PC-9 (cell line): ENCODE results near the gene KBTBD13. TPM values are rescaled to one million over a fixed set of nuclear protein-coding genes. Genes with fewer than 3 reads are reported as not detected.
A peak's percentile ranks its signal among the peaks of the same experiment; 100 is the strongest.

Experiments used
- BruUV-seq: library from RNA; stranded (reverse); fragments of 400-500 nt; replicated peaks from 2 replicates; lab custom pipeline; 2021; lab: Mats Ljungman, UMichigan
- CTCF ChIA-PET: fragments of 300-600 bp; sonication (Branson Sonifier 250); formaldehyde crosslinking; loops from one replicate; lab custom pipeline; 2022; ENCODE audit warnings: antibody characterized with exemption; lab: Charles Lee
- POLR2A ChIA-PET: fragments of 300-600 bp; sonication (Branson Sonifier 250); formaldehyde crosslinking; loops from one replicate; lab custom pipeline; 2022; ENCODE audit warnings: antibody characterized with exemption; ENCODE audit not compliant: unreplicated experiment; lab: Charles Lee
- DNase-seq, 2 experiments: peaks; one replicate each; pipeline versions ENCODE4 v3.0.0 to v3.0.0-alpha.2; 2015 to 2022; ENCODE audit warnings: mixed read lengths in 1 of 2
- H2AFZ ChIP-seq: fragments of 200-600 bp; sonication (generic); 2 replicates; pipeline ENCODE4 v1.8.1; 2017; ENCODE audit warnings: antibody characterized with exemption
- H3F3A ChIP-seq: fragments of 200-600 bp; sonication (generic); 2 replicates; pipeline ENCODE4 v1.8.1; 2017; ENCODE audit warnings: antibody characterized with exemption, mild to moderate bottlenecking, low read depth; ENCODE audit not compliant: insufficient read depth
- H3K27ac ChIP-seq: fragments of 200-600 bp; sonication (generic); 2 replicates; pipeline ENCODE4 v1.6.1; 2016; ENCODE audit warnings: mixed run types
- H3K27me3 ChIP-seq: fragments of 200-600 bp; sonication (generic); 2 replicates; pipeline ENCODE4 v1.6.1; 2016; ENCODE audit warnings: low read depth, mixed run types; ENCODE audit not compliant: insufficient read depth
- H3K36me3 ChIP-seq: fragments of 200-600 bp; sonication (generic); 2 replicates; pipeline ENCODE4 v1.6.1; 2016; ENCODE audit warnings: low read depth, mixed run types
- H3K4me1 ChIP-seq: fragments of 200-600 bp; sonication (generic); replicated peaks from 2 replicates; pipeline ENCODE4 v1.6.1; 2016; ENCODE audit warnings: mixed run types; ENCODE audit not compliant: insufficient read depth
- H3K4me2 ChIP-seq: fragments of 200-600 bp; sonication (generic); 2 replicates; pipeline ENCODE4 v1.6.1; 2017; ENCODE audit warnings: mixed run types
- H3K4me3 ChIP-seq: fragments of 200-600 bp; sonication (generic); 2 replicates; pipeline ENCODE4 v1.6.1; 2016; ENCODE audit warnings: mixed run types
- H3K79me2 ChIP-seq: fragments of 200-600 bp; sonication (generic); 2 replicates; pipeline ENCODE4 v1.6.1; 2017; ENCODE audit warnings: low read depth, mixed run types
- H3K9me2 ChIP-seq: fragments of 200-600 bp; sonication (generic); 2 replicates; pipeline ENCODE4 v1.8.1; 2017; ENCODE audit warnings: mild to moderate bottlenecking; ENCODE audit not compliant: insufficient read depth
- H3K9me3 ChIP-seq: fragments of 200-600 bp; sonication (generic); 2 replicates; pipeline ENCODE4 v1.8.1; 2016; ENCODE audit warnings: low read depth; ENCODE audit not compliant: insufficient read depth
- H4K20me1 ChIP-seq: fragments of 200-600 bp; sonication (generic); 2 replicates; pipeline ENCODE4 v1.8.1; 2017; ENCODE audit not compliant: insufficient read depth
- CTCF ChIP-seq: fragments of 200-600 bp; sonication (generic); conservative IDR thresholded peaks from 2 replicates; pipeline ENCODE4 v1.6.1; 2017; ENCODE audit warnings: mixed run types, antibody characterized with exemption, mild to moderate bottlenecking, moderate library complexity
- EZH2 ChIP-seq: fragments of 200-600 bp; sonication (generic); IDR thresholded peaks from 2 replicates; pipeline ENCODE4 v1.8.0; 2017; ENCODE audit warnings: antibody characterized with exemption, low read depth
- intact Hi-C: fragments of 100-400 bp; cut with micrococcal nuclease; formaldehyde crosslinking; loops from one replicate; pipeline ENCODE4 v1.10.0; 2022; ENCODE audit not compliant: unreplicated experiment
- total RNA-seq: library from RNA; stranded (reverse); gene quantifications from 2 replicates; pipeline ENCODE4 v1.2.3, GENCODE V29; 2021

KBTBD13 gene
- total RNA-seq, 1 experiment from 2014 or later: not detected

GRCh38 chr15:65081270-65081669, 4.7 kb downstream of the KBTBD13 start:
- BruUV-seq: no TSS peak
- ChIA-PET CTCF (no interaction called here), POLR2A (no interaction called here)
- intact Hi-C loops: no loop called here
- H3K4me1 ChIP-seq: no peaks in the 10 kb centered on the region
- H4K20me1 ChIP-seq: no peaks in the 10 kb centered on the region
- H3K4me2 ChIP-seq: no peak overlapping the region
- no peaks in the 10 kb centered on the region for H3F3A ChIP-seq
- no peaks in the 10 kb centered on the region for H3K36me3 ChIP-seq
- no peaks in the 10 kb centered on the region for H3K79me2 ChIP-seq
- H3K27ac ChIP-seq: no peak overlapping the region
- H3K4me3 ChIP-seq: no peak overlapping the region
- DNase-seq: no peak
- no peaks in the 10 kb centered on the region for H3K9me2 ChIP-seq
- no peaks in the 10 kb centered on the region for H3K9me3 ChIP-seq
- TF ChIP-seq CTCF: no peak
- no peak for TF ChIP-seq EZH2
- no peak overlapping the region for H2AFZ ChIP-seq
- peaks cover 3% of the 10 kb centered on the region; the same call in 1 of the 2 replicates for H3K27me3 ChIP-seq

GRCh38 chr15:65081758-65082157, 5.2 kb downstream of the KBTBD13 start:
- Histone ChIP-seq H3K27ac (no peak overlapping the region), H3K9me3 (no peaks in the 10 kb centered on the region), H3K4me2 (no peak overlapping the region), H4K20me1 (no peaks in the 10 kb centered on the region), H3K4me1 (no peaks in the 10 kb centered on the region), H3K9me2 (no peaks in the 10 kb centered on the region), H3K27me3 (peaks cover 3% of the 10 kb centered on the region; the same call in 1 of the 2 replicates), H2AFZ (no peak overlapping the region), H3F3A (no peaks in the 10 kb centered on the region), H3K36me3 (no peaks in the 10 kb centered on the region), H3K79me2 (no peaks in the 10 kb centered on the region), H3K4me3 (no peak overlapping the region)
- ChIA-PET CTCF (no interaction called here), POLR2A (no interaction called here)
- DNase-seq: no peak
- BruUV-seq: no TSS peak
- intact Hi-C loops: no loop called here
- TF ChIP-seq CTCF (no peak), EZH2 (no peak)

- intact Hi-C loops: no loop called here
- H3K9me2 ChIP-seq: no peaks in the 10 kb centered on the region
- H3K4me1 ChIP-seq: no peaks in the 10 kb centered on the region
- no peak overlapping the region for H2AFZ ChIP-seq
- no peaks in the 10 kb centered on the region for H3K36me3 ChIP-seq
- POLR2A ChIA-PET: interaction anchor here (0.6 kb wide), 1 partner anchor 39 kb away, joined by 5 read pairs; no protein-coding TSS in a partner anchor
- CTCF ChIA-PET: interaction anchor here (0.7 kb wide), 1 partner anchor 215 kb away, joined by 3 read pairs; no protein-coding TSS in a partner anchor
- H3K4me3 ChIP-seq: no peak overlapping the region
- peak in 1 of 2 experiments; percentile 32 for DNase-seq
- peaks cover 3% of the 10 kb centered on the region; the same call in 1 of the 2 replicates for H3K27me3 ChIP-seq
- no peak overlapping the region for H3K4me2 ChIP-seq
- H4K20me1 ChIP-seq: no peaks in the 10 kb centered on the region
- H3K27ac ChIP-seq: no peak overlapping the region
- no peaks in the 10 kb centered on the region for H3K79me2 ChIP-seq
- no TSS peak for BruUV-seq
- TF ChIP-seq CTCF (no peak), EZH2 (no peak)
- H3K9me3 ChIP-seq: no peaks in the 10 kb centered on the region
- no peaks in the 10 kb centered on the region for H3F3A ChIP-seq
These were observed 5.9 kb downstream of the KBTBD13 start for GRCh38 chr15:65082303-65082953.
